NT2/D1 (cell line): ENCODE data around the gene ST6GALNAC3.

Experiments used
- DNase-seq: peaks from one replicate; pipeline ENCODE4 v3.0.0-alpha.2; 2011; ENCODE audit warnings: low read depth, low spot score
- H3K27me3 ChIP-seq: 2 replicates; pipeline ENCODE4 v1.6.0; 2011; ENCODE audit warnings: mild to moderate bottlenecking; ENCODE audit not compliant: insufficient read length, insufficient read depth
- H3K36me3 ChIP-seq: 2 replicates; pipeline ENCODE4 v1.6.1; 2011; ENCODE audit warnings: mild to moderate bottlenecking, low read length, mixed read lengths; ENCODE audit not compliant: insufficient read depth, insufficient read length
- H3K4me1 ChIP-seq: 2 replicates; pipeline ENCODE4 v1.5.1; 2011; ENCODE audit not compliant: insufficient read depth, insufficient read length
- H3K4me3 ChIP-seq: 2 replicates; pipeline ENCODE4 v1.5.1; 2011; ENCODE audit warnings: low read depth; ENCODE audit not compliant: insufficient read length
- H3K9ac ChIP-seq: 2 replicates; pipeline ENCODE4 v1.6.0; 2011; ENCODE audit warnings: low read depth; ENCODE audit not compliant: insufficient read length
- H3K9me3 ChIP-seq: 2 replicates; pipeline ENCODE4 v1.5.1; 2011; ENCODE audit warnings: mild to moderate bottlenecking, low read length; ENCODE audit not compliant: insufficient read depth
- SUZ12 ChIP-seq: IDR thresholded peaks from 2 replicates; pipeline ENCODE4 v1.6.1; 2011; ENCODE audit not compliant: insufficient read length, insufficient read depth; ENCODE audit errors: extremely low read depth
- YY1 ChIP-seq: IDR thresholded peaks from 2 replicates; pipeline ENCODE4 v1.6.1; 2011; ENCODE audit not compliant: insufficient read length, insufficient read depth
- ZNF274 ChIP-seq: IDR thresholded peaks from 2 replicates; pipeline ENCODE4 v1.6.1; 2011; ENCODE audit warnings: mild to moderate bottlenecking, low read depth, low read length

ST6GALNAC3 gene

GRCh38 chr1:76470166-76470565 lies 395.6 kb downstream of the ST6GALNAC3 start:
- no peaks in the 10 kb centered on the region for H3K4me1 ChIP-seq
- H3K9me3 ChIP-seq = no peaks in the 10 kb centered on the region
- H3K36me3 ChIP-seq = no peaks in the 10 kb centered on the region
- H3K27me3 ChIP-seq = no peaks in the 10 kb centered on the region
- TF ChIP-seq SUZ12 (no peak), YY1 (no peak), ZNF274 (no peak)
- no peak overlapping the region for H3K4me3 ChIP-seq
- H3K9ac ChIP-seq = no peak overlapping the region
- no peak for DNase-seq

GRCh38 chr1:76471536-76471935 lies 397.0 kb downstream of the ST6GALNAC3 start:
- H3K4me3 ChIP-seq = no peak overlapping the region
- H3K4me1 ChIP-seq = no peaks in the 10 kb centered on the region
- H3K9me3 ChIP-seq = no peaks in the 10 kb centered on the region
- no peaks in the 10 kb centered on the region for H3K36me3 ChIP-seq
- DNase-seq = no peak
- TF ChIP-seq SUZ12 = no peak
- no peak for TF ChIP-seq YY1
- TF ChIP-seq ZNF274 = no peak
- no peak overlapping the region for H3K9ac ChIP-seq
- H3K27me3 ChIP-seq = no peaks in the 10 kb centered on the region

- H3K9ac ChIP-seq = no peak overlapping the region
- DNase-seq = no peak
- H3K36me3 ChIP-seq = no peaks in the 10 kb centered on the region
- H3K27me3 ChIP-seq = no peaks in the 10 kb centered on the region
- H3K4me1 ChIP-seq = no peaks in the 10 kb centered on the region
- TF ChIP-seq YY1 = no peak
- TF ChIP-seq SUZ12 = no peak
- TF ChIP-seq ZNF274 = no peak
- no peak overlapping the region for H3K4me3 ChIP-seq
- H3K9me3 ChIP-seq = no peaks in the 10 kb centered on the region
These were observed 399.0 kb downstream of the ST6GALNAC3 start for GRCh38 chr1:76473591-76473990.

GRCh38 chr1:76474922-76475321 lies 400.4 kb downstream of the ST6GALNAC3 start:
- DNase-seq = no peak
- no peaks in the 10 kb centered on the region for H3K4me1 ChIP-seq
- no peak overlapping the region for H3K9ac ChIP-seq
- H3K27me3 ChIP-seq = no peaks in the 10 kb centered on the region
- no peak for TF ChIP-seq ZNF274
- no peak for TF ChIP-seq SUZ12
- TF ChIP-seq YY1 = no peak
- H3K36me3 ChIP-seq = no peaks in the 10 kb centered on the region
- no peak overlapping the region for H3K4me3 ChIP-seq
- no peaks in the 10 kb centered on the region for H3K9me3 ChIP-seq

- no peak for DNase-seq
- no peaks in the 10 kb centered on the region for H3K27me3 ChIP-seq
These were observed 402.6 kb downstream of the ST6GALNAC3 start for GRCh38 chr1:76477156-76477555.

GRCh38 chr1:76480827-76481226 lies 406.3 kb downstream of the ST6GALNAC3 start:
- Histone ChIP-seq H3K4me3 (no peak overlapping the region), H3K9me3 (no peaks in the 10 kb centered on the region), H3K36me3 (no peaks in the 10 kb centered on the region), H3K4me1 (no peaks in the 10 kb centered on the region), H3K9ac (no peak overlapping the region), H3K27me3 (no peaks in the 10 kb centered on the region)
- TF ChIP-seq YY1 (no peak), SUZ12 (no peak), ZNF274 (no peak)
- DNase-seq = no peak

More at GRCh38 chr1:76477156-76477555, 402.6 kb downstream of the ST6GALNAC3 start:
- H3K4me3 ChIP-seq = no peak overlapping the region
- no peaks in the 10 kb centered on the region for H3K9me3 ChIP-seq
- H3K36me3 ChIP-seq = no peaks in the 10 kb centered on the region
- no peak for TF ChIP-seq YY1
- TF ChIP-seq ZNF274 = no peak
- no peak for TF ChIP-seq SUZ12
- H3K4me1 ChIP-seq = no peaks in the 10 kb centered on the region
- no peak overlapping the region for H3K9ac ChIP-seq

- Histone ChIP-seq H3K9me3 (no peaks in the 10 kb centered on the region), H3K36me3 (no peaks in the 10 kb centered on the region), H3K4me1 (no peaks in the 10 kb centered on the region), H3K27me3 (no peaks in the 10 kb centered on the region), H3K9ac (no peak overlapping the region), H3K4me3 (no peak overlapping the region)
- TF ChIP-seq YY1 (no peak), SUZ12 (no peak), ZNF274 (no peak)
- no peak for DNase-seq
These were observed 407.1 kb downstream of the ST6GALNAC3 start for GRCh38 chr1:76481672-76482071.

GRCh38 chr1:76482272-76482671 lies 407.7 kb downstream of the ST6GALNAC3 start:
- no peak for DNase-seq
- no peak overlapping the region for H3K9ac ChIP-seq
- H3K36me3 ChIP-seq = no peaks in the 10 kb centered on the region
- H3K9me3 ChIP-seq = no peaks in the 10 kb centered on the region
- H3K4me3 ChIP-seq = no peak overlapping the region
- H3K27me3 ChIP-seq = no peaks in the 10 kb centered on the region
- TF ChIP-seq SUZ12 (no peak), YY1 (no peak), ZNF274 (no peak)
- H3K4me1 ChIP-seq = no peaks in the 10 kb centered on the region
